ENCODE measurements around the gene EVA1C. TPM values are rescaled to one million over a fixed set of nuclear protein-coding genes. Genes with fewer than 3 reads are reported as not detected.
"Not testable (repeated sequence)": the region's sequence is repeated elsewhere in the genome, so short reads cannot be mapped to it uniquely, and the experiment has no call there.

The EVA1C gene
- total RNA-seq, 2 experiments from 2014 or later: 9.3 to 9.6 TPM

- Mint-ChIP-seq H3K4me1 (ENCODE audit: low read depth) (no peaks in the 10 kb centered on the region), H3K9me3 (peaks cover 4% of the 10 kb centered on the region), H3K36me3 (peaks cover 5% of the 10 kb centered on the region), H3K4me3 (no peak overlapping the region), H3K27me3 (no peaks in the 10 kb centered on the region), H3K27ac (no peak overlapping the region)
- ChIA-PET POLR2A (no interaction called here), CTCF (interaction anchor here (0.5 kb wide), 1 partner anchor 193 kb away, joined by 5 read pairs; no protein-coding TSS in a partner anchor)
- intact Hi-C loops (cut with micrococcal nuclease): no loop called here
- DNase-seq: no peak
Observed at GRCh38 chr21:32516756-32517649, 104.5 kb downstream of the EVA1C start.

- H3K27ac Mint-ChIP-seq: no peak overlapping the region
- peaks cover 4% of the 10 kb centered on the region for H3K9me3 Mint-ChIP-seq
- H3K4me3 Mint-ChIP-seq: no peak overlapping the region
- ChIA-PET CTCF (no interaction called here), POLR2A (interaction anchor here (0.6 to 0.8 kb wide), 2 partner anchors 27 to 163 kb away, joined by 4 to 5 read pairs; no protein-coding TSS in a partner anchor)
- no peak for DNase-seq
- intact Hi-C loops (cut with micrococcal nuclease): no loop called here
- no peaks in the 10 kb centered on the region for H3K4me1 Mint-ChIP-seq (ENCODE audit: low read depth)
- no peaks in the 10 kb centered on the region for H3K27me3 Mint-ChIP-seq
- H3K36me3 Mint-ChIP-seq: peaks cover 2% of the 10 kb centered on the region
Observed at GRCh38 chr21:32519945-32520874, 107.7 kb downstream of the EVA1C start.

- Mint-ChIP-seq H3K9me3 (peaks cover 4% of the 10 kb centered on the region), H3K36me3 (peaks cover 2% of the 10 kb centered on the region), H3K27ac (no peak overlapping the region), H3K4me1 (ENCODE audit: low read depth) (no peaks in the 10 kb centered on the region), H3K27me3 (no peaks in the 10 kb centered on the region), H3K4me3 (no peak overlapping the region)
- POLR2A ChIA-PET: interaction anchor here (0.6 to 0.8 kb wide), 2 partner anchors 28 to 164 kb away, joined by 4 to 5 read pairs; no protein-coding TSS in a partner anchor
- CTCF ChIA-PET: no interaction called here
- intact Hi-C loops (cut with micrococcal nuclease): no loop called here
- no peak for DNase-seq
Observed at GRCh38 chr21:32520875-32521735, 108.6 kb downstream of the EVA1C start.

- no peaks in the 10 kb centered on the region for H3K4me1 Mint-ChIP-seq (ENCODE audit: low read depth)
- H3K9me3 Mint-ChIP-seq: peaks cover 4% of the 10 kb centered on the region
- no peak overlapping the region for H3K4me3 Mint-ChIP-seq
- DNase-seq: no peak
- H3K36me3 Mint-ChIP-seq: peaks cover 2% of the 10 kb centered on the region
- H3K27ac Mint-ChIP-seq: no peak overlapping the region
- POLR2A ChIA-PET: no interaction called here
- CTCF ChIA-PET: no interaction called here
- intact Hi-C loops (cut with micrococcal nuclease): no loop called here
- no peaks in the 10 kb centered on the region for H3K27me3 Mint-ChIP-seq
Observed at GRCh38 chr21:32521736-32522355, 109.3 kb downstream of the EVA1C start.

- Mint-ChIP-seq H3K27ac (no peak overlapping the region), H3K27me3 (no peaks in the 10 kb centered on the region), H3K9me3 (peaks cover 4% of the 10 kb centered on the region), H3K4me3 (no peak overlapping the region), H3K4me1 (ENCODE audit: low read depth) (no peaks in the 10 kb centered on the region), H3K36me3 (no peaks in the 10 kb centered on the region)
- ChIA-PET POLR2A (no interaction called here), CTCF (interaction anchor here (0.7 kb wide), 1 partner anchor 78 kb away, joined by 3 read pairs; no protein-coding TSS in a partner anchor)
- intact Hi-C loops (cut with micrococcal nuclease): no loop called here
- DNase-seq: no peak
Observed at GRCh38 chr21:32523463-32523862, 111.0 kb downstream of the EVA1C start.

- no peak for DNase-seq
- intact Hi-C loops (cut with micrococcal nuclease): no loop called here
- Mint-ChIP-seq H3K36me3 (no peaks in the 10 kb centered on the region), H3K4me1 (ENCODE audit: low read depth) (no peaks in the 10 kb centered on the region), H3K4me3 (no peak overlapping the region), H3K27ac (no peak overlapping the region), H3K9me3 (peaks cover under 1% of the 10 kb centered on the region), H3K27me3 (no peaks in the 10 kb centered on the region)
- ChIA-PET CTCF (no interaction called here), POLR2A (no interaction called here)
Observed at GRCh38 chr21:32523988-32524719, 111.6 kb downstream of the EVA1C start.

GRCh38 chr21:32525282-32525681 lies 112.8 kb downstream of the EVA1C start:
- H3K4me1 Mint-ChIP-seq (ENCODE audit: low read depth): no peaks in the 10 kb centered on the region
- no peaks in the 10 kb centered on the region for H3K36me3 Mint-ChIP-seq
- H3K27ac Mint-ChIP-seq: no peak overlapping the region
- no peak for DNase-seq
- intact Hi-C loops (cut with micrococcal nuclease): no loop called here
- no peak overlapping the region for H3K4me3 Mint-ChIP-seq
- H3K9me3 Mint-ChIP-seq: no peaks in the 10 kb centered on the region
- ChIA-PET CTCF (no interaction called here), POLR2A (no interaction called here)
- H3K27me3 Mint-ChIP-seq: no peaks in the 10 kb centered on the region

GRCh38 chr21:32529679-32530078 lies 117.2 kb downstream of the EVA1C start:
- ChIA-PET POLR2A (no interaction called here), CTCF (no interaction called here)
- intact Hi-C loops (cut with micrococcal nuclease): no loop called here
- Mint-ChIP-seq H3K9me3 (no peaks in the 10 kb centered on the region), H3K36me3 (no peaks in the 10 kb centered on the region), H3K4me1 (ENCODE audit: low read depth) (no peaks in the 10 kb centered on the region), H3K4me3 (no peak overlapping the region), H3K27me3 (no peaks in the 10 kb centered on the region), H3K27ac (no peak overlapping the region)
- DNase-seq: no peak

GRCh38 chr21:32530809-32531208 lies 118.3 kb downstream of the EVA1C start:
- H3K27ac Mint-ChIP-seq; POLR2A ChIA-PET; H3K36me3 Mint-ChIP-seq; H3K4me1 Mint-ChIP-seq (ENCODE audit: low read depth); CTCF ChIA-PET; H3K9me3 Mint-ChIP-seq; H3K27me3 Mint-ChIP-seq; H3K4me3 Mint-ChIP-seq; intact Hi-C loops (cut with micrococcal nuclease); DNase-seq: not testable (repeated sequence)

GRCh38 chr21:32531561-32531960 lies 119.1 kb downstream of the EVA1C start:
- POLR2A ChIA-PET; intact Hi-C loops (cut with micrococcal nuclease); DNase-seq; H3K36me3 Mint-ChIP-seq; H3K4me3 Mint-ChIP-seq; H3K4me1 Mint-ChIP-seq (ENCODE audit: low read depth); H3K9me3 Mint-ChIP-seq; H3K27ac Mint-ChIP-seq; H3K27me3 Mint-ChIP-seq; CTCF ChIA-PET: not testable (repeated sequence)

- Mint-ChIP-seq H3K9me3 (no peaks in the 10 kb centered on the region), H3K4me1 (ENCODE audit: low read depth) (peaks cover 5% of the 10 kb centered on the region), H3K4me3 (no peak overlapping the region), H3K36me3 (no peaks in the 10 kb centered on the region), H3K27me3 (no peaks in the 10 kb centered on the region), H3K27ac (no peak overlapping the region)
- DNase-seq: no peak
- intact Hi-C loops (cut with micrococcal nuclease): no loop called here
- ChIA-PET POLR2A (no interaction called here), CTCF (no interaction called here)
Observed at GRCh38 chr21:32532636-32533035, 120.1 kb downstream of the EVA1C start.

Measured in activated CD4-positive, alpha-beta memory T cell treated with anti-CD3 and anti-CD28 coated beads for 36 hours (primary cell).